Hepatocyte (in vitro differentiated cells): ENCODE data around the gene CREBL2.

Source experiments
- CTCF ChIP-seq: fragments of 200-600 bp; sonication (generic); IDR thresholded peaks from 2 replicates; pipeline ENCODE4 v1.5.1; 2016; ENCODE audit warnings: antibody characterized with exemption, mild to moderate bottlenecking; ENCODE audit not compliant: poor library complexity
- EZH2 ChIP-seq: fragments of 200-600 bp; sonication (generic); IDR thresholded peaks from 2 replicates; pipeline ENCODE4 v1.6.1; 2016; ENCODE audit warnings: antibody characterized with exemption, mild to moderate bottlenecking, borderline replicate concordance

- TF ChIP-seq EZH2: no peak
- no peak for TF ChIP-seq CTCF
Observed at GRCh38 chr12:12648284-12648683, 36.6 kb downstream of the CREBL2 start.
